GM13977 (cell line): ENCODE data around the gene G6PC1.
"Not testable (repeated sequence)": the region's sequence is repeated elsewhere in the genome, so short reads cannot be mapped to it uniquely, and the experiment has no call there.

Experiments
- DNase-seq: peaks from one replicate; pipeline ENCODE4 v3.0.0; 2012; ENCODE audit warnings: low spot score
- in situ Hi-C: fragments of 300-500 bp; cut with MboI; formaldehyde crosslinking; loops from one replicate; pipeline ENCODE4 v1.12.0; 2022; ENCODE audit warnings: low sequenced_read_pairs, low pct_unique_long_range_greater_than_20kb, mixed read lengths, inconsistent platforms; ENCODE audit not compliant: unreplicated experiment
- TF ChIP-seq, protein P1 (sequence below): IDR thresholded peaks from 2 replicates; pipeline ENCODE4 v1.5.1; 2012; ENCODE audit warnings: mild to moderate bottlenecking, control low read depth; ENCODE audit not compliant: insufficient read depth; ENCODE audit errors: extremely low read depth, missing control alignments

G6PC1 gene

DNA sequence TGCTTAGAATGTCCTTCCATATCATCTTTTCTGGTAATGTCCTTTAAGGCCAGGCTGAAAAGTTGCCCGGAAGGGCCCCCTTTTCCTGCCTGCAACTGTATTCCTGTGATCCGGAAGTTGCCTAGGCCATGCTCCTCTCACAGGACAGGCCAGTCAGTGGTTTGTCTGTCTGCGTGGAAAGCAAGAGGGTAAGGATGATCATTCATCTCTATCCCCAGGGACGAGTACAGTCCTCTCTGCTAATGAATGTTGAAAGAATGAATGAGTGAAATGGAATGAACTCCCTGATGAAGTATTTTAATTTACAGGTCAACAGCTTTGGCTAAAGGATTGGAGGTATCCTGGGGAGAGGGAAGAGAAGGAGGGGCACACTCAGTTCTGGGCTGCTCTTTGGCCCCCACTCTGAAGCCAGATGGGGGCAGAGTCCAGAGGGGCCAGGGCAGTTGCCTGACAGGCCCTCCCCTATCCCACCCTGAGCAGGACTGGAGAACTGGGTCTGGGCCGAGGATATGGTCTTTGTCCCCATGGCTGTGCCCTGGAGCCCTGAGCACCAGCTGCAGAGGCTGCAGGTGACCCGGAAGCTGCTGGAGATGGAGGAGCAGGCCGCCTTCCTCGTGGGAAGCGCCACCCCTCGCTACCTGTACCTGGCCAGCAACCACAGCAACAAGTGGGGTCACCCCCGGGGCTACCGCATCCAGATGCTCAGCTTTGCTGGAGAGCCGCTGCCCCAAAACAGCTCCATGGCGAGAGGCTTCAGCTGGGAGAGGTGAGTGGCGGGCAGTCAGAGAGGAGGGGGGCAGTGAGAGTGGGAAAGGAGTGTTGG, 46.4 kb upstream of the G6PC1 start:
- in situ Hi-C loops, result no loop called here
- no peak for DNase-seq
- TF ChIP-seq, protein P1, sequence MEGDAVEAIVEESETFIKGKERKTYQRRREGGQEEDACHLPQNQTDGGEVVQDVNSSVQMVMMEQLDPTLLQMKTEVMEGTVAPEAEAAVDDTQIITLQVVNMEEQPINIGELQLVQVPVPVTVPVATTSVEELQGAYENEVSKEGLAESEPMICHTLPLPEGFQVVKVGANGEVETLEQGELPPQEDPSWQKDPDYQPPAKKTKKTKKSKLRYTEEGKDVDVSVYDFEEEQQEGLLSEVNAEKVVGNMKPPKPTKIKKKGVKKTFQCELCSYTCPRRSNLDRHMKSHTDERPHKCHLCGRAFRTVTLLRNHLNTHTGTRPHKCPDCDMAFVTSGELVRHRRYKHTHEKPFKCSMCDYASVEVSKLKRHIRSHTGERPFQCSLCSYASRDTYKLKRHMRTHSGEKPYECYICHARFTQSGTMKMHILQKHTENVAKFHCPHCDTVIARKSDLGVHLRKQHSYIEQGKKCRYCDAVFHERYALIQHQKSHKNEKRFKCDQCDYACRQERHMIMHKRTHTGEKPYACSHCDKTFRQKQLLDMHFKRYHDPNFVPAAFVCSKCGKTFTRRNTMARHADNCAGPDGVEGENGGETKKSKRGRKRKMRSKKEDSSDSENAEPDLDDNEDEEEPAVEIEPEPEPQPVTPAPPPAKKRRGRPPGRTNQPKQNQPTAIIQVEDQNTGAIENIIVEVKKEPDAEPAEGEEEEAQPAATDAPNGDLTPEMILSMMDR, result no peak

DNA sequence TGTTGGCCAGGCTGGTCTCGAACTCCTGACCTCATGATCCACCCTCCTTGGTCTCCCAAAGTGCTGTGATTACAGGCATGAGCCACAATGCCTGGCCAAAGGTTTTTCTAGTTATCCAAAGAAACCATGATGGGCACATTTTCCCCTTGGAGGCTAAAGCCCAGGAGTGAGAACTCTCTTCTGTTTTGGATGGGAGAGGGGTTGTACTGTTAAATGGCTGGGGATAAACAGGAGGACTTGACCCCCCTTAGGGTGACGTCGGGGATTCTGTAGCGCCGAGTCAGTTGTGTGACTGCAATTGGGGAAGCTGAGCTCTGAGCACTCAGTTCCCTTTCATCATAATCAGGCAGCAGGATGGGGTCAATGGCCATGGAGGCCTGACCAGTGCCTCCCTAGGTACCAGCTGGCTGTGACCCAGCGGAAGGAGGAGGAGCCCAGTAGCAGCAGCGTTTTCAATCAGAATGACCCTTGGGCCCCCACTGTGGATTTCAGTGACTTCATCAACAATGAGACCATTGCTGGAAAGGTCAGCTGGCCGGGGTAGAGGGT, 45.5 kb upstream of the G6PC1 start:
- no peak for DNase-seq
- in situ Hi-C loops, result no loop called here
- TF ChIP-seq, protein P1, result no peak

DNA sequence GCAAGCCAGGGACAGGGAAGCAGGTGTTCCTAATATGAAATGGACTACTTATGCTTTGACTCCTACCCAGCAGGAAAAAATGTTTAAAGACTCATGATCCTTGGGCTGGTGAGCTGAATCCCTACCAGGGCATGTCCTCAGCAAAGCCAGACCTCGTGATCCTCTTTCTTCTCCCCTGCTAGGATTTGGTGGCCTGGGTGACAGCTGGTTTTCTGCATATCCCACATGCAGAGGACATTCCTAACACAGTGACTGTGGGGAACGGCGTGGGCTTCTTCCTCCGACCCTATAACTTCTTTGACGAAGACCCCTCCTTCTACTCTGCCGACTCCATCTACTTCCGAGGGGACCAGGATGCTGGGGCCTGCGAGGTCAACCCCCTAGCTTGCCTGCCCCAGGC, 44.5 kb upstream of the G6PC1 start:
- in situ Hi-C loops, DNase-seq: not testable (repeated sequence)

DNA sequence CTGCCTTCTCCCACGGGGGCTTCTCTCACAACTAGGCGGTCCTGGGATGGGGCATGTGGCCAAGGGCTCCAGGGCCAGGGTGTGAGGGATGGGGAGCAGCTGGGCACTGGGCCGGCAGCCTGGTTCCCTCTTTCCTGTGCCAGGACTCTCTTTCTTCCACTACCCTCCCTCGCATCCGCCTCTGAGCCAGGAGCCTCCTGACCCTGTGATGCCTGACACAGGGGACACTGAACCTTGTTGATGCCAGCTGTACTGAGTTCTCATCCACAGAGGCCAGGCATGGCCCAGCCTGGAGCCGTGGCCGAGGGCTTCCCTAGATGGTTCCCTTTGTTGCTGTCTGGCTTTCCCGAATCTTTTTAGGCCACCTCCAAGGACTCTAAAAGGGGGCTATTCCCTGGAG, 44.1 kb upstream of the G6PC1 start:
- DNase-seq, in situ Hi-C loops: not testable (repeated sequence)

DNA sequence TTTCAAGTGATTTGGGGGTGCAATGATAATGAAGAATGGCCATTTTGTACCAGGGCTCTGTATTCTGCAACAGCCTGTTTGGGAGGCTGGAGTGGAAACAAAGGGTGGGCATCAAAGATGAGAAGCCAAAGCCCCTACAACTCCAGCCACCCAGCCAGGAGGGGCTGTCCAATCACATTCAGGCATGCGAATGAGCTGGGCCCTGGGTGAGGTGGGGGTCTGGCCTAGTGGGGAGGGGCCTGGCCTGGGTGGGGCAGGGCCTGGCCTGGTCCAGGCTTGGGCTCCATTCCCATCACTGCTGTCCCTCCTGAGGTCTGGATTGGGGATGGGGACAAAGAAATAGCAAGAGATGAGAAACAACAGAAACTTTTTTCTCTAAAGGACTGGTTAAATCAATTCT, 43.2 kb upstream of the G6PC1 start:
- TF ChIP-seq, protein P1, result no peak
- DNase-seq, result no peak
- in situ Hi-C loops, result no loop called here

DNA sequence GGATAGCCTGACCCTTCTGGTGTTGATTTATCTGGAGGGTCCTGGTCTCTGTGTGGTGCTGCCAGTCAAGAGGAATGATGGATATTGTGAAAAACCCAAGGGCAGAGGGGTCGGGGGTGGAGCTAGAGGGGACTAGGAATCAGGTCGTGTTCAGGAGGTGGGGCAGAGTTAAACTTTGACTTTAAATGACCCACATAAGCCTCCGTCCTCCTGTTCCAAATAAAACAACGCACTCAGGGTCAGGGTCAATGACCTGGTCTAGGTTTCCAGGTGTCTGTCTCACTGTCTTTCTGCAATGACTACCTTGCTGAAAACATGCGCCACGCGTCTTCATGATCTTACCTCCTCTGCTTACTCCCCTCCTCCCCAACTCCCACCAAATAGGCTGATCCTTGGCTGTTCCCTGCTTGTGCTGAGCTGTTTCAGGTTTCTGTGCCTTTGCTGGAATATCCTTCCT, 34.9 kb upstream of the G6PC1 start:
- in situ Hi-C loops, result no loop called here
- DNase-seq, result no peak
- TF ChIP-seq, protein P1, result no peak

DNA sequence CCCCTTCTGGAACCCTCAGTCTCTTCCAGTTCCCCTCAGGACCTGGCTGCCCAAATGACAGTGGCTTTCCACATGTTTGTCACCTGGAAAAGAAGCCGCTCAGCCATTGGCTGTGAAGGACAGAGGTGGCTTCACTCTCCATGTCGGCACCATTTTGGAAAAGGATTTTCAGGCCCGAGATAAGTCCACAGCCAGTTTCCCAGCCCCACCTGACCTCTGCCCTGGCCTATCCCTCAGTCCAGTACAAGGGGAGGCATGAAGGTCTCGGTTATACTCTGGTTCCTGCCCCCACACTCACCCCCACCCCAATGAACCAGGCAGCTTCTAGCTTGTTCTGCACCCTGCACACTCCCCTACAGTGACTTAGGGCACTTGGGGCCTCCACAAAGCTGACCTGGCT, 34.4 kb upstream of the G6PC1 start:
- TF ChIP-seq, protein P1, result no peak
- no peak for DNase-seq
- in situ Hi-C loops, result no loop called here
